GM12892 (cell line): ENCODE results near the gene CELF2.

Experiments
- POLR2A ChIP-seq: IDR thresholded peaks from 2 replicates; pipeline ENCODE4 v1.6.1; 2011; ENCODE audit warnings: low read depth, low read length, control low read depth
- POLR2AphosphoS5 ChIP-seq: IDR thresholded peaks from 2 replicates; pipeline ENCODE4 v1.6.1; 2011; ENCODE audit warnings: low read depth, low read length, control low read depth
- TAF1 ChIP-seq: IDR thresholded peaks from 2 replicates; pipeline ENCODE4 v1.6.1; 2011; ENCODE audit warnings: low read depth, mild to moderate bottlenecking, control low read depth, low read length, borderline replicate concordance

GRCh38 chr10:11378835-11379234 is 361.2 kb downstream of the CELF2 start:
- TF ChIP-seq POLR2AphosphoS5 (no peak), POLR2A (no peak), TAF1 (no peak)
